ENCODE measurements around the gene COX7B2.

COX7B2 gene

GRCh38 chr4:46886711-46887110 is 22.3 kb downstream of the COX7B2 start:
- DNase-seq: no peak

DNA sequence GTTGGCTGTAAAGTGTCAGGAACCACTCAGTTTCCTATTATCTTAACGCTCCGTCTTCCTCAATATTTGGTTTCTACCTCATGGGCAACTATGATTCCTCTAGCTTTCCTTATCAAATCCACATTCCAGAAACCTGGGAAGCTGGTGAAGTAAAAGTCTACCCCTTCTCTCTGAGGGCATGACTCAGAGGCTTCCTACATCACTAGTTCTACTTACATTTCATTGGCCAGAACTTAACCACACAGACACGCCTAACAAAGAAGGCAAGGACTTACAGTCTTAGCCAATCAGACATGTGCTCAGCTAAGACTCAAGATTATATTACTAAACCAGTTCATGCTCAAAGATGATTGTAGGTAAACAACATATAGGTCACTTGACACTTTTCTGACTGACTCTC is 30.4 kb downstream of the COX7B2 start:
- DNase-seq: no peak

DNA sequence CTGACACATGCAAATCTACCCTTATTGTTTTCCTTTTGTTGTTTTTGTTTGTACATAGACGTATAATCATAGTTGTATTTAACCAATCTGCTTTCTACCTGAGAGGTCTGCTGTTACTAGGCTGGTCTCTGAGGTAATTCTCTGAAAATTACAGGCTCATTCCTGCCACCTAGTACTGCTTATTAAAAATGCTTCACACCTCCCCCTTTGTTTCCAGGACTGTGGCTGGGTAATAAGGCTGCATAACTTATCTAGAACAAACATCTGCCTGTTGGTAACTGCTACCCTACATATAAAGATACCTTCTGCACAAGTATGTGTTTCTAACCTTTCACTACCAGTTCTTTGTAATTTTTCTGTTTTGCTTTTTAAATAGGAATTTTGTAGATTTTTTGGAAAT is 34.2 kb downstream of the COX7B2 start:
- no peak for DNase-seq

- DNase-seq: no peak
These were observed 38.6 kb downstream of the COX7B2 start for GRCh38 chr4:46870411-46870810.

DNA sequence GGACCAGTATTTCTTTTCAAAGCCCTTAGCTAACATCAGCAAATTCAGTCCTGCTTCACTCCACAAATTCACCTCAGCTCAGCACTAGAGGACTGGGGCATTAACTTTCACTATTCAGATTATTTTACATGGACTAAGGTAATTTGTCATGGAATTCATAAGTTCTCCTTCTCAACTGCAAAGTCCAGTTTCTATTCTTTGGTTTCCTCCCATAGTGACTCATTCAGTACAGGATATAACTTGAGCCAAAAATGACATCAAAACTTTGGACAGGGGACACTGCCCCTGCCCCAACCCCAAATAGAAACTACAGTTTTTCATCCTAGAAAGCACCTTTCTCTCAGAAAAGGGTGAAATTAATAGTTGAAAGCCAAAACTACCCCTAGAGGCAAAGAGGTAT is 52.7 kb downstream of the COX7B2 start:
- no peak for DNase-seq

DNA sequence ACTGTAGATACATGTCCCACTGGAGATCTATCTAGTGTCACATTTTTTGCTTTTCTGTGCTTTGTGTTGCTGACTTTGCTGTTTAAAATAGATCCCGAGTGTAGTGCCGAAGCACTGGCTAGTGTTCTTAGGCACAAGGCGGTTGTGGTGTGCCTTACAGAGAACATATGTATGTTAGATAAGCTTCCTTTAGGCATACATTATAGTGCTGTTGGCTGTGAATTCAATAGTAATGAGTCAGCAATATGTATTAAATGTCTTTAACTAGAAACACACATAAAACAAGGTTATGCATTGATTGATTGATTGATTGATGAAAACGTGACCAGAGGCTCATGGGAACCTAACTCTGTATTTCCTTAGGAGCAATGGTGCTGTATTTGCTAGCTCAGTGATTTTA is 56.2 kb downstream of the COX7B2 start:
- no peak for DNase-seq

DNA sequence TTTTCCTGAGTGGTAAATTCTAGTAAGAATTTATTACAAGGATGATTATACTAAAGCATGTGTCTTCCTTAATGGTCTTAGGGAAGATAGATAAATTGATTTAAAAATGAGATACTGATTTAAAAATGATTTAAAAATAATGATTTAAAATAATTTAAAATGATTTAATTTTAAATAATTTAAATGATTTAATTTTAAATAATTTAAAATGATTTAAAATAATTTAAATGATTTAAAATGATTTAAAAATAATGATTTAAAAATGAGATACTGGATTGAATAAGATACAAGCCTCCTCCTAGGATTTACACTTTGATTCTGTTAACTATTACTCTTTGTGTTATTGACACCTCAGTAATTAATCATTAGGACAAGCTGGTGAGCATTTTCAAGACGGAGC is 59.0 kb downstream of the COX7B2 start:
- DNase-seq: no peak

DNA sequence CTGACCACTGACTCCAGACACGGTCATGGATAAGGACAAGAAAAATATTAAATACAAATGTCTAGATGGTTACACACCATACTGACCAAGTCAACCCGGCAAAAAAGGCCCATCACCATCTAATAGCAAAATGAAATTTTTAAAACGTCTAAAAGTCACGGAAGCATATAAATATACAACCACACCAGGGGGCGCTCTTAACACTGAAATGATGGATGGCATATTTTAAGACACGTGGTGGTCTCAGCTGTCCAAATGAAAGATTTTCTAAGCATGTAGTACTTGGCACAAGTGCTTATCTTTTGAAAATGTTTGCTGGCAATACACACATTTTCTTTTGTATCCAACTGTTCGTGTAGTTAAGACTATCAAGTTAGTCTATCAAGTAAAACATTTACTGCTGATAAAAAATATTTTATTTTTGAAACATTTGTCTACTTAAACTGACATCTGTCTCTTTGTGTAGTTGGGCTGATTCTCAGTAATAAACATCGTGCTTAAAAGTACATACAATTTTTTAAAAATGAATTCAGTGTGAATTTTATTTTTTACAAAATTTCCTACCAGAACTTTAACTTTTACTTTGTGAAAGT is 64.6 kb downstream of the COX7B2 start:
- no peak for DNase-seq

GRCh38 chr4:46839128-46839527 is 69.9 kb downstream of the COX7B2 start:
- no peak for DNase-seq

GRCh38 chr4:46837639-46838038 is 71.4 kb downstream of the COX7B2 start:
- DNase-seq: no peak

DNA sequence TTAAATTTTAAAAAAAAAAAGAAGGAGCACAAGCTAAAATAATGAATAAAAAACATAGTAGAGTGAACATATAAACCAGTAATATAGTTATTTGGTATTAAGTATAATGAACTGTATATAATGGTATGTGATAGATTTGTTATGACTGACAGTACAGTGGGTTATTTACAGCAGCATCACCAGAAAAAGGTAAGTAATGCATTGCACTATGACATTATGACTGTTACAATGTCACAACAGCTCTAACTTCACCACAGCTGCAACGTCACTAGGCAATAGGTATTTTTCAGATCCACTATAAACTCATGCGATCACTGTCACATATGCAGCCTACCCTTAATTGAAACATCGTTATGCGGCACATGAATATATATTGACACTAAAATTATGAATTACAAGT is 72.5 kb downstream of the COX7B2 start:
- no peak for DNase-seq

DNA sequence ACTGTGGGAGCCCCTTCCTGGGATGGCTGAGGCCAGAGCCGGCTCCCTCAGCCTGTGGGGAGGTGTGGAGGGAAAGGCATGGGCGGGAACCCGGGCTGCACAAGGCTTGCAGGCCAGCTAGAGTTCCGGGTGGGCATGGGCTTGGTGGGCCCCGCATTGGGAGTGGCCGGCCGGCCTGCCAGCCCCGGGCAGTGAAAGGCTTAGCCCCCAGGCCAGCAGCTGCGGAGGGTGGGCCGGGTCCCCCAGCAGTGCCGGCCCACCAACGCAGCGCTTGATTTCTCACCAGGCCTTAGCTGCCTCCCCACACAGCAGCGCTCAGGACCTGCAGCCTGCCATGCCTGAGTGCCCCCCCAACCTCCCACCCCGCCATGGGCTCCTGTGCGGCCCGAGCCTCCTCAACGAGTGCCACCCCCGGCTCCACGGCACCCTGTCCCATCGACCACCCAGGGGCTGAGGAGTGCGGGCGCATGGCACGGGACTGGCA is 78.0 kb downstream of the COX7B2 start:
- DNase-seq: no peak

DNA sequence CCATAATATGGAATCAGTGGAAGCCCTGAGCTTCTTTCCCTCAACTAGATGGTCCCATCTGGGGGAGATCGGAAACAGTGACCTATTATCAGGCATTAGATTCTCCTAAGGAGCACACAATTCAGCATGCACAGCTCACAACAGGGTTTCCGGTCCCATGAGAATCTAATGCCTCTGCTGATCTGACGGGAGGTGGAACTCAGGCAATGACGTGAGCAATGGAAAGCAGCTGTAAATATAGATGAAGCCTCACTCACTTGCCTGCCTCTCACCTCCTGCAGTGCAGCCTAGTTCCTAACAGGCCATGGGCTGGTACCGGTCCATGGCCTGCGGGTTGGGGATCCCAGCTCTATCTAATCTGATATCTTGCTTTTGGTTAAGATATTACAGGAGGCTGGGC is 88.9 kb downstream of the COX7B2 start:
- DNase-seq: no peak

DNA sequence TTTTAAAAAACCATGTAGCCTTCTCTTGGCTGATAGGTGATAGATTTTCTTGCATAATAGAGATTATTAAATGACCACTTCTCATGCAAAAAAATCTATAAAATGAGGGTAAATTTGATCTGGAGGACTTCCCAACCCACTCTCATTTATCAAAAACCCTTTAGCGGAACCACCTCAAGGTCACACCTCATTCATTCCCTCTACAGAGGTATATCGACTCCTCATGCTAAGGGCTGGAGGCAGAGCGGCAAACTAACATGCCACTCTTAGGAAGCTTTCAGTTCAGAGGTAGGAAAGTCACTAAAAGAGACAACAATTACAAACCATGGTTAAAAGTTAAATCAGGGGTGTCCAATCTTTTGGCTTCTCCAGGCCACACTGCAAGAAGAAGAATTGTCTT is 90.0 kb downstream of the COX7B2 start:
- DNase-seq: no peak

DNA sequence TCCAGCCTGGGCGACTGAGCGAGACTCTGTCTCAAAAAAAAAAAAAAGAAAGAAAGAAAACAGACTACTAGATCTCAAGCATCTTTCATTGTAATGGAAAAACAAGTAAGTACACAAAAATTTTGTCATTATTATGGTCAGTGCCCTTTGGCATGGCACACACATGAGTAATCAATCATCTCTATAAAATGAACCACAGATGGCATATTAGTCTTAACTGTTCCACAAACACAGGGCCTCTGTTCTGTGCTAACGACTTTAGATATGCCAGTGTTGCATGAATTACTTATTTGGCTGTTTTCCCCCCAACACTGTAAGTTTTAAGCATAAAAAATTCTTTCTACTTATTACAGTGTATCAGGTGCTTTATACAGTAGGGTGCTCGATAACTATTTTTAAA is 90.4 kb downstream of the COX7B2 start:
- no peak for DNase-seq

GRCh38 chr4:46817806-46818205 is 91.2 kb downstream of the COX7B2 start:
- DNase-seq: no peak

DNA sequence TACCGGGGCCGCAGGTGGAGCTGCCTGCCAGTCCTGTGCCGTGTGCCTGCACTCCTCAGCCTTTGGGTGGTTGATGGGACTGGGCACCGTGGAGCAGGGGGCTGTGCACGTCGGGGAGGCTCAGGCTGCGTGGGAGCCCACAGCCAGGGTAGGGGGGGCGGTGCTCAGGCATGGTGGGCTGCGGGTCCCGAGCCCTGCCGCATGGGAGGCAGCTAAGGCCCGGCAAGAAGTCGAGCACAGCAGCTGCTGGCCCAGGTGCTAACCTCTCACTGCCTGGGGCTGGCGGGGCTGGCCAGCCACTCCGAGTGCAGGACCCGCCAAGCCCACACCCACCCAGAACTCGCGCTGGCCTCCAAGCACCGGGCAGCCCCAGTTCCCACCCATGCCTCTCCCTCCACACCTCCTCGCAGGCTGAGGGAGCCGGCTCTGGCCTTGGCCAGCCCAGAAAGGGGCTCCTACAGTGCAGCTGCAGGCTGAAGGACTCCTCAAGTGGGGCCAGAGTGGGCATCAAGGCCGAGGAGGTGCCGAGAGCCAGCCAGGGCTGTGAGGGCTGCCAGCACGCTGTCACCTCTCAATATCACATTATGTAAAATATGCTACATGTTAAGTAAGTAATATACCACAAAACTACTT is 104.1 kb downstream of the COX7B2 start:
- no peak for DNase-seq

- no peak for DNase-seq
These were observed 116.0 kb downstream of the COX7B2 start for GRCh38 chr4:46793036-46793435.

DNA sequence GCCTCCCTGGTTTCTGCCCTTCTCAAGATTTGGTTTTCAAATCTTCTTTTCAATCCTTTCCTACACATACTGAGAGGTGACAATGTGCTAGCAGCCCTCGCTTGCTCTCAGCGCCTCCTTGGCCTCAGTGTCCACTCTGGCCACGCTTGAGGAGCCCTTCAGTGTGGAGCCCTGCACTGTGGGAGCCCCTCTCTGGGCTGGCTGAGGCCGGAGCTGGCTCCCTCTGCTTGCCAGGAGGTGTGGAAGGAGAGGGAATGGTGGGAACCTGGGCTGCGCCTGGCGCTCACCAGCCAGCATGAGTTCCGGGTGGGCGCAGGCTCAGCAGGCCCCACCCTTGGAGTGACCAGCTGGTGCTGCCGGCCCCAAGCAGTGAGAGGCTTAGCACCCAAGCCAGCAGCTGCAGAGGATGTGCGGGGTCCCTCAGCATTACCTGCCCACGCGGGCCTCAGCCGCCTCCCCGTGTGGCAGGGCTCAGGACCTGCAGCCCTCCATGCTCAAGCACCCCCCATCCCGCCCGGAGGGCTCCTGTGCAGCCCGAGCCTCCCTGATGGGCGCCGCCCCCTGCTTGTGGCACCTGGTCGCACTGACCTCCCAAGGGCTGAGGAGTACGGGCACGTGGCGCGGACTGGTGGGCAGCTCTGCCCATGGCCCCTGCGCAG is 127.5 kb downstream of the COX7B2 start:
- no peak for DNase-seq

GRCh38 chr4:46765465-46765864 is 143.6 kb downstream of the COX7B2 start:
- no peak for DNase-seq

- DNase-seq: no peak
These were observed 179.0 kb downstream of the COX7B2 start for GRCh38 chr4:46730075-46730474.

DNA sequence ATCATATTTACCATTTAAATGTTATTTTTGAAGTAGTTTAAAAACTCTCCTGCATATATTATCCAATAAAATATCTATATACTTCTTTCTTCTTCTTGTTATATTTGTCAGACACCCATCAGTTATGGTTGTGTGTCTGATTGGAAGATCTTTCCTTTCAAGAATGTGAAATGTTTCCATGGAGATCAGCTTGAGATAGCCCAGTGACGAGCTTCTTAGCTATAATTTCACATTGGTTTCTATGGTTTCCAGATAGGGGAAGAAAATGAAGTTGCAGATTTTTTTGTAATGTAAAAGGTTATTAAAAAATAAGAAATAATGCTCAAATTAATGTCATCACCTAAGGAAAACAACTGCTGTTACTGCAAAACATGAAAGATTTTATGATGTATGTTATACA is 189.0 kb downstream of the COX7B2 start:
- no peak for DNase-seq

DNA sequence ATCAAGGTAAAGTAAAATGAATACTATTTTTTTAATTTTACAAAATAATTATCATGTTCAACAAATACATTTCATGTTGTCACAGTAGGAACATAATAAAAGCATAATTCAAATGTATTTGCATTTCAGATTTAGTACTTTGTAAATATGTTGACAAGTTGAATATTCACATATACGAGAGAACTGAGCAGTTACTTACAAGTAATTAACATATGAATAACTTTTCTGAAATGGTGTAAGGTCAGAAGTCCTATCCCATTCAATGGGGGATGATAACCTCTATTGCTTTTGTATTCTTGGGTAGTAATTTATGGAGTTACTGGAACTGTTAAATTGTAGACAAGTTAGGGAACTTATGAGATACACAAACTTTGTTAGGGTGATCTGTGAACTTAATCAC is 191.1 kb downstream of the COX7B2 start:
- no peak for DNase-seq

- DNase-seq: no peak
These were observed 193.6 kb downstream of the COX7B2 start for GRCh38 chr4:46715468-46715867.

DNA sequence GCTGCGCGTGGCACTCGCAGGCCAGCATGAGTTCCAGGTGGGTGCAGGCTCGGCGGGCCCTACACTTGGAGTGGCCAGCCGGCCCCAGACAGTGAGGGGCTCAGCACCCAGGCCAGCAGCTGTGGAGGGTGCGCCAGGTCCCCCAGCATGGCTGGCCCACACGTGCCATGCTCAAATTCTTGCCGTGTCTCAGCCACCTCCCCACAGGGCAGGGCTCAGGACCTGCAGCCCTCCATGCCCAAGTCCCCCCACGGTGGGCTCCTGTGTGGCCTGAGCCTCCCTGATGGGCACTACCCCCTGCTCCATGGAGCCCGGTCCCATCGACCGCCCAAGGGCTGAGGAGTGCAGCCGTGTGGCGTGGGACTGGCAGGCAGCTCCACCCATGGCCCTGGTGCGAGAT is 210.2 kb downstream of the COX7B2 start:
- DNase-seq: no peak

All from NCI-H2227 treated with DMSO at 0.1 percent for 48 hours (cell line).